ENCODE results near the gene CDH26.

CDH26 gene

DNA sequence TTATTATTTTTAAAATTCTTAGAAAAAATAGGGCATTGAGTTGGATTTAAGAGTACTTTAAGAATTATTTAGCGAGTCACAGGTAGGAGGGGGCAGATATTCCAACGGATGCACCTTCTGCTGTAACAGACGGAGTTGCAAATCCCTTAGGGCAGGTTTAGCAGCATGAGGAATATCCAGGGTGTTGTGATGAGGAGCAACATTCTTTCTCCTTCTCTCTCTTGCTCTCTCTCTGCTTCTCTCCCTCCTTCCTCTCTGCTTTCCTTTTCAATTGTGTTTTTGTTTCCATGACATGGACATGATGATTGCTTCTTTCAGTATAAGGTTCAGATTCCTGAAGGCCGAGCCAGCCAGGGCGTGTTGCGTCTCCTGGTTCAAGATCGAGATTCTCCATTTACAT, 28.9 kb downstream of the CDH26 start:
- DNase-seq = no peak

DNA sequence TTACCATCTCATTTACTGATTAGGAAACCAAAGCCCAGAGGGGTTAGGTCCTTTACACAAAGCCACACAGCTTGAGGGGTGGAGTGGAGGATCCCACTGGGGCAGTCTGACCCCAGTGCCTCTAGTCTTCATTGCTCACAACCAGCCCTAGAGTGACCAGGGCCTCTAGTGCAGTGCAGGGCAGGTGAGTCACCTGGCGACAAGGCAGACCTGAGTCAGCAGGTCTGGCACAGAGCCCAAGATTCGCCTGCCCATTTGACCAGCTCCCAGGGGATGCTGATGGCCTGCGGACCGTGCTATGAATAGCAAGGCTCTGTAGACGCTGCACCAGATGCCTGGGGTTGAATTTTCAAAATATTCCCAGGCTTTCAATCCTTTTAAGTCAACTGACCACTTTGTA, 29.9 kb downstream of the CDH26 start:
- peak; percentile 93 for DNase-seq

DNA sequence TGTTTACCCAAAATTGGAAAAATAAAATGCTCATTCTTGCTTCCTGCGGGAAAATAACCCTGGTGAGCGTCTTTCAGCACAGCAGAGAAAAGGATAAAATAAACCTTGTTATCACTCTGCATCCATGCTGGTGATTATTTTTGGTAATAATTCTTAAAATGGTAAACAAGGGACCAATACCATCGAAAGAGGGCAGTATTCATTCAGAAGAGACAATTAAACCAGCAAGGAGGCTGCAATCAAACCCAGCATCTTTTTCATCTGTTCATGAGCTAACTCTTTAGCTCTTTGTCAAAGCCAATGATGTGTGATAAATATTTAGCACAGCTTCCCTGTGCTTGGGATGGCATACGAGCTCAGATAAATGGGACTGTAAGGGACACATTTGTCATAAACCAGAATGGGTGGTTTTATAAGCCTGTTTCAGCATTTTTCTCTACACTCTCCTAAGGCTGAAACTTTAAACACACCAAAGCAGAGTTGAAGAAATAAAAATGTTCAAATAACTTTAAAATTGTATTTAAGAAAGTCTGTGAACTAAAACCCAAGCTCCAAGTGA, 34.4 kb downstream of the CDH26 start:
- DNase-seq = peak; percentile 33

DNA sequence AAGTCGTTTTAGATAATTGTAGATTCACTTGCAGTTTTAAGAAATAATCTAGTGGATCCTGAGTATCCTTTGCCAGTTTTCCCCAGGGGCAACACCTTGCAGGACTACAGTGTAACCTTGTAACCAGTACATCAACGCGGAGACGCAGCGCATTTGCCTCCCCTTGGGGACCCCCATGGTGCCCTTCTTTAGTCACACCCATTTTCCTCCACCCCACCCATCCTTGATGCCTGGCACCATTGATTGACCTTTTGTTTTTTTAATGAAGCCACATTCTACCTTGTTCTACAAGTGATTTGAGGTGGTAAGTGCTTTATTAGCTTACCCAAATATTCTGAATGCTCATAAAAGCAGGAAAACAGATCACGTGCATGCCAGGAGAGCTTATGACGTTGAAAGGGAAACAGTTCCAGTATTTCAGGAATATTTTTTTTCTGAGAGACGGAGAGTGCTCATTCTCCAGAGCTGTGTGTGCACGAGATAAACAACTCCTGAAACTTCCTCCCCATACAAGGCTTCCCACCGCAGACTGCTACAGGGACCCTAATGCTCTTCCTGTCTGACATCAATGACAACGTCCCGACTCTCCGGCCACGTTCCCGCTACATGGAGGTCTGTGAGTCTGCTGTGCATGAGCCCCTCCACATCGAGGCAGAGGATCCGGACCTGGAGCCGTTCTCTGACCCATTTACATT, 35.7 kb downstream of the CDH26 start:
- DNase-seq = no peak

DNA sequence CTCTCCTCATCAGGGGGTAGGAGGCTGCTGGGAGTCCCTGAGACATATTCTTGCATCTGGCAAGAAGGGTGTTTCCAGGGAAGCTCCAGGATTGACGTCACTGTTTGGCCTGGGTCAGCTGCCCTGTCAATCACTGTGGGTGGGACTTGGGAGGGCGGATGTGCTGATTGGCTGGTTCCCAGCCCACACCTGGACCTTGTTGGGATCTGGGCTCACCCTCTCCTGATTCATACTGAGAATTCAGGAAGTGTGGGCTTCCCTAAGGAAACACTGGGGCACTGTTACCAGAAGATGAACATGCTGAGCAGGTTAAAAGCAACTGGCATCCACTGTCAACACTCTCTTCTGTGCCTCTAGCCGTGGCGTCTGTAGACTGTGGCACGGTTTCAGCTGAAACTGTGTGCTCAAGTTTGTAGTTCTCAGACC, 36.5 kb downstream of the CDH26 start:
- DNase-seq = peak; percentile 40

DNA sequence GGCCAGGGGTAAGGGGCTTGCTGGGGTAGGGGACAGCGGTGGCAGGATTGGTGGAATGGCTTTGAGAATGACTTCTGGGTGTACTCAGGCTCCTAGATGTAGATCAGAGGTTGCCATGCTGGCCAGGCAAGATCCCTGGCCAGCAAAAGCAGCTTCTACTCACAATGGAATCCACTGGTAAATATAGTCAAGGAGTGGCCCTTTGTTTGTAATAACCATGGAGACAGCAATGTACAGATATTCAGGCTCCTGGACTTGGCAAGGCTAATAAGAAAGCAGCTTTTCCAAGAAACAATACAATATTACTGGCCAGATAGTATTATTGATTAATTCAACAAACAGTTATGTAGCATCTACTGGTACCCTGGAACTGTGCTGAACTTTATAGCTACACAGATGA, 37.9 kb downstream of the CDH26 start:
- DNase-seq = no peak

DNA sequence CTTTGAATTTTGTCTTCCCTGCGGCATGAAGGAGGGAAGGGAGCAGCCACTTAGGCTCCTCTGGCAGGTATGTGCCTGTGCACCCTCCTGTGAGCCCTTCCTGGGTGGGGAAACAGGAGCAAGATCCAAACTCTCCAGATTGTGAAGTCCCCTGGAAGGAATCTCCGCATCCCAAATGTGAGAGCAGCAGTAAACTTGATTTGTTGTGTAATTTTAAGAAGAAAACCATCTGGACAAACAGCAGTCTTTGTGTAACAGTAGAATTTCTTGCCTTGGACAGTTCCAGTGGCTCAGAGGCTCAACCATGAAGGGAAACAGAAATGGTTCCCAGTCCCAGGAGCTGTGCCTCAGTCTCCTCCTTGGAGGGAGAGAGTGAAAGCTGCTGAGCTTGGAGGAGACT, 39.7 kb downstream of the CDH26 start:
- no peak for DNase-seq

- no peak for DNase-seq
Measured at GRCh38 chr20:59999502-59999901, 41.3 kb downstream of the CDH26 start.

DNA sequence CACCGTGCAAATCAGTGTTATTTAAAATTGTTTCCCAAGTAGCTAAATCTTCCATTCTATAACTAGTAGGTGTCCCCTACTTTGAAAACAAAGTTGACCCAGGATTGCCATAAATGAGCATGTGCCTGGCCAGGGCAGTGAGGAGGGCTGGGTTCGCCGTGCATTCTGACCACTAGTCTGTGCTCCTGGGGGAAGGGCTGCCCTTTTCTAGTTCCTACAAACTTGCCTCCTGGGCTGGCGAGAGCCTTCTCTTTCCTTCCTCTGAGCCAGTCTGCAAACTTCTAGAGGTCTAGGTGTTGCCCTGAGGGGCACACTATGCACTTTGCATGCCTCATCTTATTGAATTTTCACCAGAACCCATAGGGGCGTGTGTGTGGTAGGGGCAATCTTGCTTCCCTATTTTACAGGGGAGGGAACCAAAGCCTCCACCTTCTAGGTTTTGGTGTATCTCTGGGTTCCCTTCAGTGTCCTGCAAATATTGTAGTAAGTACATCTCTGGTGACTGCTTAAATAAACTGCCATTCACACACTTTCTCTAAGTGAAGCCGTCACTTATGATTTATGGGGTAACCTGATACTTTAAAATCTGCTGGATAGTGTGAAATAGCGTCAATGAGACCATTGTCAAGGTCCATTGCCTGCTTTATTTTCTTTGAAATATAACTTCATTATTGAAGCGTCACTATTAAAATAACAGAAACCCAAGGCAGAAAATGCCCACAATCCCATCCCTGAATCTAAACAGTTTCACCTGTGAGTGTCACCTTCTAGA, 42.2 kb downstream of the CDH26 start:
- DNase-seq = peak; percentile 71

GRCh38 chr20:60001108-60001507, 42.9 kb downstream of the CDH26 start:
- DNase-seq = peak; percentile 75

DNA sequence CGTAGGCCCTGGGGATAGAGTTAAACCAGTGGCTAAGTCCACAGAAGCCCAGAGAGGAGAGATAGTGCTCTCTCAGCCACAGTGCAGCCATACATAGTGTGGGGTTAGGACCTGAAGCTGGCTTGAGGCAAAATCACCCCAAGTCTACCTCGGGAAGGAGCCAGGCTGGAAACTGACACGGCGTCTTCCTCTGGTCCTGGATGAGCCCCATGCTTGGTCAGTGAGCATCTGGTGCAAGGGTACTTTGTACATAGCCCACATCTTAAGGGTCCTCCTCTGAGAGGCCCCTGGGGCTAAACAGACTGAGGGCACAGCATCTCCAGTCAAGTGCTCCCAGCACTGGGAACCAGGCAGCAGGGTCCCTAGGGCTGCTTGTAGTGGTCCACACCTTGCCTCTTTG, 45.6 kb downstream of the CDH26 start:
- no peak for DNase-seq

- no peak for DNase-seq
Measured at GRCh38 chr20:60006261-60006660, 48.0 kb downstream of the CDH26 start.

DNA sequence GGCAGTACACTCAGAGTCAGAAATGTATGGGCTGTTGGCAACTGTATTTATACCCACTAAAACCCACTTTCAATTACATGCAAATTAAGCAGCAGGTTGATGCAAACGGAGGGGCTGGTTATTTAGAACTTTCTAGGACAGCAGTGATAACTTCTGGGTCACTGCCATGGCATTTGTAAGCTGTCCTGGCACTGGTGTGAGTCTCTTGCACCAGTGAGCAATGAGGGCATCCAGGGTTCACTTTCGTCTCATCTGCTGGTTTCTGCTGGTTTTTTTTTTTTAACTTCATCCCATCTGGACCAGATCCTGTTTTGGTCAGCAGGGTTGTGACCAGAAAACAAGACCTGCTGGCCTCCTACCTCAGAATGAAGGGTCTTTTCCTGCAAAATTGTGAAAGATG, 49.2 kb downstream of the CDH26 start:
- DNase-seq = no peak

DNA sequence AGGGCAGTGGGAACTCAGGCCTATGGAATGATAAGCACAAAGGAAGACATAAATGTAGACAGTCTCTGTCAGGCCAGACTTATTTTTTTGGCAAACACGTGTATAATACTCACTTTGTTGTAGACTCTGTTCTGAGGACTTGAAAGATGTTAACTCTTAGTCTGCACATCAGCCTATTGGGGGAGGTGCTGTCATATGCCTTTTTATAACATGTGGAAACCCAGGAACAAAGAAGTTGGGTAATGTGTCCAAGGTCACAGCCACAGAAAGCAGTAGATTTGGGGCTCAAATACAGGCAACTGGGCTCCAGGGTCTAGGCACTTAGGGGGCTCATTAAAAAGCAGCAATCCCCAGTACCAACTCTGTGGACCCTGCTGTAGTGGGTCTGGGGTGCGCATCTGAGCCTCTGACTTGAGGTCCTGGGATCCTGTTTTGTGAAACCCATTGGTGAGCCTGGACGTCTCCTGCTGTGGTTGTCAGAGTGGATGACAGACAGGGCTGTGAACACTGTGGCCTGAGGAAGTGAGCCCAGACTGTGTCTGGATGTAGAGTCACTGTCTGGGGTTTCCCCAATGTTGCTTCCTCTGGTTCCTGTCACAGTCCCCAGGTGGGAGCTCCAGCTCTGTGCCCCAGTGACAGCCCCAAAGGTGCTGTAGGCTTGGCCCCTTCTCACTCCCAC, 50.0 kb downstream of the CDH26 start:
- DNase-seq = no peak

DNA sequence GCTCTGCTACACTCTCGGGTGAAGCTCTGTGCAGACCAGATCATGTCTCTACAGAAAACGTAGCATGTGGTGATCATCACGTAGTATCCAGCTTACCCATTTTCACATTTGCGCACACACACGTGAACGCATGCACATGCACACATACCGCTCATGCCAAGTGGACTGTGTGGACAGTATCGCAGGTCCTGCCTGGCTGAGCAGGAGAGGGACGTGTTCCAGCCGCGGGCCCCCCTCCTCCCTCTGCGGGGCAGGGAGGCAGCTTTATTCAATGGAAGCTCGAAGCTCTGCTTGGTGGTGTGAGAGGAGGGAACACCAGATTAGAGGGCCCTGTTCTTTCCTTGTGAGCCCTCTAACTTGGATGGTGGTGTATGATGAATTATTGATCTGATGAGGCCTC, 51.1 kb downstream of the CDH26 start:
- DNase-seq = no peak

- peak; percentile 16 for DNase-seq
Measured at GRCh38 chr20:60009826-60010616, 51.8 kb downstream of the CDH26 start.

DNA sequence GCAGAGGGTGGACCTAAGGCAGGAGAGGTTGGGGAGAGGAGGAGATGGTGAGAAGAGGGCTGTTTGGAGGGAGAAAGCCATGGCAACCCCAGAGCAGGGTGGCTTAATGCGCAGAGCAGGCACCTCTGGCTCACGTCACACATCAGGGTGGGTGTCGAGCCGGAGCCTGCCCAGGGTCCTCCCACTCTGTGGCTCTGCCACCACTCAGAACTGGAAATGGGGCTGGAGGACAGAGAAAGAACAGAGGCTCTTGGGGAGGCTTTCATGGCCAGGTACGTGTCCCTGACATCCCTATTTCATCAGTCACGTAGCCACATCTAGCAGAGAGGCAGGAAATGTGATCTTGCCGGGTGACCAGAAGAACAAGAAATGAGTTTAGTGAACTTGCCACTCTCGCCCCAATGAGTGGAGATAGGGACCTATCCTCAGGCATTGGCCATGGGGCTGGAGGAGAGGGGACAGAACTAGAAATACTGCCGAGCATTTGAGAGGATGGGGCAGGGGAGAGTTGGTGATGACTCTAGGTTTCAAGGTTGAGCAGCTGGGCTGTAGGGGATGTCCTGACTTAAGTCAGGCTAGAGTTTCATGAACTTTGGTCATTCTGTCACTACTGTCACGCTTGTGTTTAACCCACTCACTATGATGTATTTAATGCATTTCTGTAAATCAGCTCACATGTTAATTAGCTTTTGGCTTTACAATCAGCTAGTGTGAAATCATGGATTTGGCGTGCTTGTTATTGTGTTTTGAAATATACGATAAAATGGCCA, 52.7 kb downstream of the CDH26 start:
- DNase-seq = no peak

DNA sequence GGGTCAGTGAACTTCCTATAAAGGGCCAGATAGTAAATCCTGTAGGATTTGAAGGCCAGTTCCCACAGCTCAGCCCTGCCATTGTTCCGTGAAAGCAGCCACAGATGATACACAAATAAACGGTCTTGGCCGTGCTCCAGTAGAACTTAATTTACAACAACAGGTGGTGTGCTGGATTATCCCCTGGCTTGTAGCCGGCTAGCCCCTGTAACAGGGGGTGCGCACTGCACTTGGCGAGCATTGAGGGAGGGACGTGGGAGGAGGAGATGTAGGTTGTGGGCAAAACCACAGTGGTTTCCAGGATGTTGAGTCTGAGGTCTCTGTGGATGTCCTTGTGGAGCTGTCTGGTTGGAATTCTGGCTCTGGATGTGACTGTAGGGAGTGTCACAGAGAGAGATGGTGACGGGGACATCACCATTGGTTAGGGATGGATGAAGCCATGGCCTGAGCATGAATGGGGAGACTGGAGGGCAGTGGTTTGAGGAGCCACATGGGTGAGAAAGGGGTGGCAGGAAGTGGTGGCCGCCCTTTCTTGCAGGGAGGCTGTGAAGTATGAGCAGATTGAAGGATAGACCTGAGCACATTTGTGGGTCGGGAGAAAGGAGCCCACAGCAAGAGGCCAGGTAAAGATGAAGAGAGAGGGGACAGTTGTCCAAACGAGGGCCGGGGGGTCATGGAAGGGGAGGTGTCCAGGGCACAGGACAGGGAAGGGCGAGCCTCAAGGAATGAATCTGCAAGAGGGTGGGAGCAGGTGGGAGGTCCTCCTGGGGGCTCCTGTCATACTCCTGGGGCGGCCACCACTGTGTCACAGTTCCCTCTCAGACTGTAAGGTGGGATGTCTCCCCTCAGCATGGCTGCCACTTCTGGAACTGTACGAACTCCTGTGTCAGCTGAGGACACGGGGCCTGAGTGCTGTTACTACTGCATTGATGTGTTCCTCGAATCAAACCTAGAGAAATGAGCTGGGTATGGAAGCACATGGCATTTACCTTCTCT, 53.6 kb downstream of the CDH26 start:
- peak; percentile 86 for DNase-seq

DNA sequence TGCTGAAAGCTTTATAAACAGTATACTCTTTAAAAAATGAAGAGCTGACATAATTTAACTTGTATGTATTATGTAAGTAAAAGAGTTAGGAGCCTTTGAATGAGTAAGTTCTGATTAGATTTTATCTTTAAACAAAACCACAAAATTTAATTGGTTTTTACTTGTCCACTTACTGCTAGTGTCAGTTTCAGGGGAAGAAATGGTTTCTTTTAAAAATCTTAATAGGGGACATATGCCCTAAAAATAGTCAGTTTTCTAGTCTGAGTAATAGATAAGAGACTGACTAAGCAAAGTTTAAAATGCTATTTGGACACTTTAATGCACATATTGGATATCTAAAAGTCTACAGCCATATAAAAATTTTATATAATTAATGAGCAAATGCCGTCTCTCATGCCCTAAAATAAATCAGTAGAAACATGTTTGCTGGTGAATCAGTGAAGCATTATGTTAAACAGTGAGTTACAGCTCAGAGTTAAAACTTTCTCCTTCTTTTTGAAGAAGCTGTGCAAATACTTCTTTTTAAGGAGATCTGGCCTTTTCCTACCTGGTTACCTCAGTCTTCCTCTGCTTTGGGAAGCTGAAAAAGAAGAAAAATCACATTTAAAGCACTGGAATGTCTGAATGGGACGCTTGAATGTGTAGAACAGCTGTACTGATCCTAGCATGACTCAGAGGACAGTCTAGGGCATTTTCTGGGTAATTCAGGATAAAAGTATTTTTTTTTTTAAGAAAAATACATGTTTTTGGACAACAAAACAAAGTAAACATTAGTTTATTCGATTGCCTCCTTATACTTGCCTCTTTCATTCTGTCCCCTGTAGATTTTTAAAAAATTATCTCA, 55.3 kb downstream of the CDH26 start:
- no peak for DNase-seq

DNA sequence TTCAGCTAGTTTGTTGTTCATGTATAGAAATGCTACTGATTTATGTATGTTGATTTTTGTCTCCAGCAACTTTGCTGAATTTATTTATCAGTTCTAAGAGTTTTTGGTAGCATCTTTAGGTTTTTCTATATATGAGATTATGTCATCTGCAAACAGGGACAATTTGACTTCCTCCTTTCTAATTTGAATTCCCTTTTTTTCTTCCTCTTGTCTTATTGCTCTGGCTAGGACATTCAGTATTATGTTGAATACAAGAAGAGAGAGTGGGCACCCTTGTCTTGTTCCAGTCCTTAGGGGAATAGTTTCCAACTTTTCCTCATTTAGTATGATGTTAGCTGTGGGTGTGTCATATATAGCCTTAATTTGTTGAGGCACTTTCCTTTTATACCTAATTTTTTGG, 58.2 kb downstream of the CDH26 start:
- no peak for DNase-seq

Data from NCI-H146 (cell line).